Measurements from ENCODE around the gene ATP12A.

The ATP12A gene

DNA sequence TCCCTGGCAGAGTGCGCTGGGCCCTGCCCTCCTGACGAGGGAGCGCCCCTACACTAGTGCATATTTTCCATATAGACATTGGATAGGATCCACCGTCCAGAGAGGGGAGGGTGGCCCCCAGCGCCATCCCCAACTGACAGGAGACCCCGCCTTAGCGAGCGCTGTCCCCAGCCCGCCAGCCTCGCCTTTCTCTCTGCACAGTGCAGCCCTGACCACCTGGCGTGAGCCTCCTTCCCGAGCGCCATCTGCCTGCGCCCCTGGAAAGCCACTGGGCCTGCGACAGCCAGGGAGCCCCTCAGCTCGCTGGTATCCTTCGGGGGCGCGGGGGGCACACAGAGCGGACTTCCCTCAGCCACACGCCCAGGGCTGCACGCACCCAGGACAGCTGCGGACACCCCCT is 42.1 kb upstream of the ATP12A start:
- no peaks in the 10 kb centered on the region for H3K9me3 ChIP-seq
- TF ChIP-seq, protein P1, sequence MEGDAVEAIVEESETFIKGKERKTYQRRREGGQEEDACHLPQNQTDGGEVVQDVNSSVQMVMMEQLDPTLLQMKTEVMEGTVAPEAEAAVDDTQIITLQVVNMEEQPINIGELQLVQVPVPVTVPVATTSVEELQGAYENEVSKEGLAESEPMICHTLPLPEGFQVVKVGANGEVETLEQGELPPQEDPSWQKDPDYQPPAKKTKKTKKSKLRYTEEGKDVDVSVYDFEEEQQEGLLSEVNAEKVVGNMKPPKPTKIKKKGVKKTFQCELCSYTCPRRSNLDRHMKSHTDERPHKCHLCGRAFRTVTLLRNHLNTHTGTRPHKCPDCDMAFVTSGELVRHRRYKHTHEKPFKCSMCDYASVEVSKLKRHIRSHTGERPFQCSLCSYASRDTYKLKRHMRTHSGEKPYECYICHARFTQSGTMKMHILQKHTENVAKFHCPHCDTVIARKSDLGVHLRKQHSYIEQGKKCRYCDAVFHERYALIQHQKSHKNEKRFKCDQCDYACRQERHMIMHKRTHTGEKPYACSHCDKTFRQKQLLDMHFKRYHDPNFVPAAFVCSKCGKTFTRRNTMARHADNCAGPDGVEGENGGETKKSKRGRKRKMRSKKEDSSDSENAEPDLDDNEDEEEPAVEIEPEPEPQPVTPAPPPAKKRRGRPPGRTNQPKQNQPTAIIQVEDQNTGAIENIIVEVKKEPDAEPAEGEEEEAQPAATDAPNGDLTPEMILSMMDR (IDR thresholded peaks at IDR 0.05): no peak
- no peak overlapping the region for H3K27ac ChIP-seq
- H3K4me1 ChIP-seq: no peaks in the 10 kb centered on the region
- H3K4me3 ChIP-seq: no peak overlapping the region
- no peaks in the 10 kb centered on the region for H3K36me3 ChIP-seq
- DNase-seq: no peak
- intact Hi-C loops (cut with DNase I; ENCODE audit: low total_unique reads): no loop called here
- peaks cover 0 to 9% of the 10 kb centered on the region in 2 donors for H3K27me3 ChIP-seq

DNA sequence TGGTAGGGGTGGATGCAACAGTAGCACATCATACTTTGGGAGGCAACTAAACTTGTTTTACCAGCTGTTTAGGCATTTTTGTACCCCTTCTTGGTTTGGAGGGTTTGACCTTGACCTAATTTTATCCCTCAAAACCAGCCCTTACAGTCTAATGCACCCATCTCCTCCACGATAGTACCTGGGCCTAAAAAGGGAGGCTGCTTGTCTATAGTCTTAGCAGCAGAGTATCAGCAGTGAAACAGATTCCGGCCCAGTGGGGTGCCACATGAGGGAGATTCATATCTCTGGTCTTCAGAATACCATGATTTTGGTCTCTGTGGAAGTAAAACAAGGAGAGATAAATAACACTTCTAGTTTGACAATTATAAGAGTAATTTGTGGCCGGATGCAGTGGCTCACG is 39.5 kb upstream of the ATP12A start:
- DNase-seq: no peak
- H3K4me3 ChIP-seq: no peak overlapping the region
- intact Hi-C loops (cut with DNase I; ENCODE audit: low total_unique reads): no loop called here

DNA sequence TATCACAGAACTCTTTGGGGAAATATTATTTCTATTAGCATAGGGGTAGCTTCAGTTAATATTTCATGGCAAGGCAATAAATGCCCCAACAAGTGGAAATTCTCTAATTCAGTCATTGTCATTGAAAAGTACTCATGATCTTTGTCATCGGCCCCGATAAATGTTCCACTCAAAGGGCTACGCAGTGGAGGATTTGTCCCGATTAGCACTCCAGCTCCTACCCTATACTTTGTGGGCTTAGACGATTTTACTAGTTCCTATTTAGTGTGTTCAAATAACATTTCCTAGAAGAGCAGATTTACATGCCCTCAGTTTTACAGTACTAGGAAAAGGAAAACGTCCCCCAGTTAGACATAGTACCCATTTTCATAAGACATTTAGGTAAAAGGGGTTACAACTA is 38.0 kb upstream of the ATP12A start:
- Histone ChIP-seq H3K4me1 (no peaks in the 10 kb centered on the region), H3K36me3 (no peaks in the 10 kb centered on the region), H3K4me3 (no peak overlapping the region), H3K9me3 (no peaks in the 10 kb centered on the region), H3K27ac (no peak overlapping the region), H3K27me3 (peaks cover 0 to 9% of the 10 kb centered on the region in 2 donors)
- DNase-seq: no peak
- TF ChIP-seq, protein P1 (IDR thresholded peaks at IDR 0.05): no peak
- intact Hi-C loops (cut with DNase I; ENCODE audit: low total_unique reads): no loop called here

More for the DNA sequence above, 39.5 kb upstream of the ATP12A start:
- Histone ChIP-seq H3K36me3 (no peaks in the 10 kb centered on the region), H3K9me3 (no peaks in the 10 kb centered on the region), H3K27me3 (peaks cover 0 to 9% of the 10 kb centered on the region in 2 donors), H3K27ac (no peak overlapping the region), H3K4me1 (no peaks in the 10 kb centered on the region)
- TF ChIP-seq, protein P1 (IDR thresholded peaks at IDR 0.05): no peak

DNA sequence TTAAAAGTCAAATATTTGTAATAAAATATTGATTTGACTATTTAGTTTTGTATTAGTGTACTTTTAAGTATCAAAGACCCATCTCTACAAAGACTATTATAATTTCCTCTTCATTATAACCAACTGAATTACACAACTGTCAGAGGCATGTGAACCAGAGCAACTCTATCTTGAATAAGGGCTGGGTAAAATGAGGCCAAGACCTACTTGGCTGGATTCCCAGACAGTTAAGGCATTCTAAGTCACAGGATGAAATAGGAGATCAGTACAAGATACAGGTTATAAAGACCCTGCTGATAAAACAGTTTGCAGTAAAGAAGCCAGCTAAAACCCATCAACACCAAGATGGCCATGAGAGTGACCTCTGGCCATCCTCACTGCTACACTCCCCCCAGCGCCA is 36.2 kb upstream of the ATP12A start:
- Histone ChIP-seq H3K27me3 (no peaks in the 10 kb centered on the region), H3K9me3 (no peaks in the 10 kb centered on the region), H3K36me3 (no peaks in the 10 kb centered on the region), H3K4me3 (no peak overlapping the region), H3K4me1 (no peaks in the 10 kb centered on the region), H3K27ac (no peak overlapping the region)
- intact Hi-C loops (cut with DNase I; ENCODE audit: low total_unique reads): no loop called here
- DNase-seq: no peak
- TF ChIP-seq, protein P1 (IDR thresholded peaks at IDR 0.05): no peak

DNA sequence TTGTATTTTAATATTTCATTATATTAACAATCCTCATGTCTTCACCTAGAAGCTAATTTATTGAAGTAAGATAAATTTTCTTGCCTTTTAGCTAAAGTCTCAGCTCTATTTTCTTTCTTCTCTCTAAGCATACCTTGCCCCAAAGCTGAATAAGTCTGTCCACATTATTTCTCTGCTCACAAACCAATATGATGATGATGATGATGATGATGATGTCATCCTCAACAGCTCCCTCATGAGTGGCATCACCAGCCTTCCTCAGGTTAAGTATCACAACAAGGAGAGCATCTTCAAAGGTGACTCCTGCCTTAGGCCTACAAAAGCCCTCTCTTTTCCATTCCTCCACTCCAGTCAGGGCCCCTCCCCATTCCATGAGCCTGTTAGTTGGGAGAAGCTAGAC is 31.9 kb upstream of the ATP12A start:
- DNase-seq: no peak
- Histone ChIP-seq H3K27me3 (no peaks in the 10 kb centered on the region), H3K9me3 (no peaks in the 10 kb centered on the region), H3K36me3 (no peaks in the 10 kb centered on the region), H3K27ac (no peak overlapping the region), H3K4me1 (no peaks in the 10 kb centered on the region), H3K4me3 (no peak overlapping the region)
- intact Hi-C loops (cut with DNase I; ENCODE audit: low total_unique reads): no loop called here
- TF ChIP-seq, protein P1 (IDR thresholded peaks at IDR 0.05): no peak

Data from tibial artery (tissue), 4 donors.